IMR-90 (cell line): ENCODE measurements around the gene HYOU1. TPM values are rescaled to one million over a fixed set of nuclear protein-coding genes. Genes with fewer than 3 reads are reported as not detected.

Experiments used
- ATAC-seq: fragments of 200-7000 bp; cut with Tn5 transposase; 2 replicates; pipeline ENCODE4 v1.9.1; 2020; ENCODE audit warnings: low read depth, mild to moderate bottlenecking, moderate library complexity
- BruUV-seq: library from RNA; stranded (reverse); fragments of 400-500 nt; replicated peaks from 2 replicates; lab custom pipeline; 2021; lab: Mats Ljungman, UMichigan
- CTCF ChIA-PET: fragments of 300-600 bp; formaldehyde crosslinking; extraction: SDS; loops from one replicate; lab custom pipeline; 2021; ENCODE audit warnings: antibody characterized with exemption; lab: Yijun Ruan, JAX
- POLR2A ChIA-PET: fragments of 300-600 bp; sonication (Branson Sonifier 250); formaldehyde crosslinking; loops from one replicate; lab custom pipeline; 2022; ENCODE audit warnings: antibody characterized with exemption; ENCODE audit not compliant: unreplicated experiment; lab: Charles Lee
- DNase-seq: peaks from one replicate; pipeline ENCODE4 v3.0.0; 2013
- H2AFZ ChIP-seq: replicated peaks from 2 replicates; pipeline ENCODE3; 2013; ENCODE audit warnings: low read length, mild to moderate bottlenecking; ENCODE audit not compliant: poor library complexity
- H2AK5ac ChIP-seq: 2 replicates; pipeline ENCODE4 v1.6.1; 2013; ENCODE audit warnings: low read depth, low read length, inconsistent platforms
- H2AK9ac ChIP-seq: replicated peaks from 2 replicates; pipeline ENCODE3; 2013; ENCODE audit warnings: mild to moderate bottlenecking, low read depth, low read length, moderate library complexity; ENCODE audit not compliant: poor library complexity
- H2BK120ac ChIP-seq: 2 replicates; pipeline ENCODE4 v1.6.1; 2013; ENCODE audit warnings: low read depth, low read length, inconsistent platforms
- H2BK15ac ChIP-seq: 3 replicates; pipeline ENCODE4 v1.6.1; 2013; ENCODE audit warnings: low read depth, low read length, inconsistent platforms
- H2BK20ac ChIP-seq: 2 replicates; pipeline ENCODE4 v1.6.1; 2013; ENCODE audit warnings: low read depth, mild to moderate bottlenecking, inconsistent platforms, low read length, moderate library complexity
- H2BK5ac ChIP-seq: 2 replicates; pipeline ENCODE4 v1.6.1; 2013; ENCODE audit warnings: mild to moderate bottlenecking, low read depth, low read length, inconsistent platforms; ENCODE audit not compliant: poor library complexity, severe bottlenecking
- H3K14ac ChIP-seq: replicated peaks from 2 replicates; pipeline ENCODE4 v1.6.1; 2013; ENCODE audit warnings: low read depth, low read length, inconsistent platforms
- H3K18ac ChIP-seq: 2 replicates; pipeline ENCODE4 v1.6.1; 2013; ENCODE audit warnings: low read depth, low read length, control low read depth
- H3K23ac ChIP-seq: 2 replicates; pipeline ENCODE4 v1.6.1; 2013; ENCODE audit warnings: low read depth, low read length, inconsistent platforms
- H3K27ac ChIP-seq: 2 replicates; pipeline ENCODE4 v1.5.1; 2013; ENCODE audit warnings: mild to moderate bottlenecking, control low read depth, low read length; ENCODE audit not compliant: insufficient read depth
- H3K27me3 ChIP-seq: 2 replicates; pipeline ENCODE4 v1.6.1; 2013; ENCODE audit warnings: low read length; ENCODE audit not compliant: control insufficient read depth, insufficient read depth
- H3K36me3 ChIP-seq: 2 replicates; pipeline ENCODE4 v1.6.1; 2013; ENCODE audit warnings: low read length, mixed read lengths; ENCODE audit not compliant: control insufficient read depth, insufficient read depth
- H3K4ac ChIP-seq: 2 replicates; pipeline ENCODE4 v1.6.1; 2013; ENCODE audit warnings: low read depth, low read length, inconsistent platforms
- H3K4me1 ChIP-seq: 2 replicates; pipeline ENCODE4 v1.6.1; 2013; ENCODE audit warnings: low read length, mixed read lengths; ENCODE audit not compliant: control insufficient read depth, insufficient read depth
- H3K4me2 ChIP-seq: 2 replicates; pipeline ENCODE4 v1.6.1; 2013; ENCODE audit warnings: low read depth, mild to moderate bottlenecking, control low read depth, low read length, moderate library complexity
- H3K4me3 ChIP-seq: 2 replicates; pipeline ENCODE4 v1.5.1; 2013; ENCODE audit warnings: low read depth, mild to moderate bottlenecking, control low read depth, low read length, moderate library complexity; ENCODE audit not compliant: insufficient read depth
- H3K56ac ChIP-seq: 2 replicates; pipeline ENCODE4 v1.6.1; 2013; ENCODE audit warnings: low read length, inconsistent platforms; ENCODE audit not compliant: insufficient read depth; ENCODE audit errors: extremely low read depth
- H3K79me1 ChIP-seq, 2 experiments: 2 replicates each; pipeline ENCODE4 v1.6.1; 2013; ENCODE audit warnings: low read length in 2 of 2, inconsistent platforms in 1 of 2, low read depth in 1 of 2
- H3K9ac ChIP-seq: 2 replicates; pipeline ENCODE4 v1.6.1; 2013; ENCODE audit warnings: low read depth, low read length, control low read depth
- H3K9me1 ChIP-seq: 2 replicates; pipeline ENCODE4 v1.6.1; 2013; ENCODE audit warnings: low read length, inconsistent platforms; ENCODE audit not compliant: insufficient read depth
- H3K9me3 ChIP-seq: 2 replicates; pipeline ENCODE4 v1.6.1; 2013; ENCODE audit warnings: low read length; ENCODE audit not compliant: control insufficient read depth, insufficient read depth
- H4K20me1 ChIP-seq: 2 replicates; pipeline ENCODE4 v1.6.1; 2013; ENCODE audit warnings: low read length, inconsistent platforms; ENCODE audit not compliant: insufficient read depth
- H4K5ac ChIP-seq: 2 replicates; pipeline ENCODE4 v1.6.1; 2013; ENCODE audit warnings: mild to moderate bottlenecking, low read depth, low read length, control low read depth
- H4K8ac ChIP-seq, 2 experiments: 2 replicates each; pipeline ENCODE4 v1.6.1; 2013; ENCODE audit warnings: low read depth in 2 of 2, low read length in 2 of 2, control low read depth in 1 of 2, inconsistent platforms in 1 of 2
- H4K91ac ChIP-seq: 2 replicates; pipeline ENCODE4 v1.6.1; 2013; ENCODE audit warnings: low read depth, low read length, inconsistent platforms; ENCODE audit not compliant: insufficient read depth
- FOS ChIP-seq: fragments of 150-350 bp; IDR thresholded peaks from 2 replicates; pipeline ENCODE4 v1.6.1; 2016; ENCODE audit warnings: low read depth, low read length
- SMC3 ChIP-seq: fragments of 150-350 bp; IDR thresholded peaks from 2 replicates; pipeline ENCODE4 v1.6.1; 2016; ENCODE audit warnings: low read depth, mild to moderate bottlenecking, antibody characterized with exemption, low read length, moderate library complexity
- WGBS, 2 experiments: methylation state at CpG; one replicate each; pipeline versions ENCODE4 v1.1.5 to v1.1.7; 2013; ENCODE audit warnings: missing lambda C conversion rate in 2 of 2; ENCODE audit not compliant: insufficient read length in 1 of 2; ENCODE audit errors: extremely low coverage in 2 of 2; 5-methylcytosine and 5-hydroxymethylcytosine counted together
- dilution Hi-C: fragments of 300-500 bp; cut with HindIII; formaldehyde crosslinking; loops from one replicate; pipeline ENCODE4 v1.14.3; 2018; ENCODE audit warnings: low sequenced_read_pairs; ENCODE audit not compliant: unreplicated experiment
- in situ Hi-C: fragments of 300-500 bp; cut with MboI; formaldehyde crosslinking; loops from 3 replicates; pipeline ENCODE4 v1.14.3; 2019; ENCODE audit warnings: low sequenced_read_pairs, inconsistent platforms, mixed read lengths
- intact Hi-C: fragments of 100-400 bp; cut with micrococcal nuclease; formaldehyde crosslinking; loops from 2 replicates; pipeline ENCODE4 v1.10.0; 2022
- polyA plus RNA-seq, 3 experiments: library from polyadenylated mRNA; depleted of rRNA; stranded (reverse); fragments of >200 nt; gene quantifications; 2 replicates each; pipeline ENCODE4 v1.2.3, GENCODE V29; 2012; ENCODE audit warnings: low replicate concordance in 1 of 3
- total RNA-seq: library from RNA; depleted of rRNA; stranded (reverse); fragments of >200 nt; gene quantifications from 2 replicates; pipeline ENCODE4 v1.2.3, GENCODE V29; 2012

Gene HYOU1
- total and polyA plus RNA-seq, 2 of the 4 experiments (the other 2 are of a cell fraction): 117 to 181 TPM

GRCh38 chr11:119085437-119085847 is 28.4 kb upstream of the HYOU1 start:
- Histone ChIP-seq H4K5ac (peak overlapping the region; percentile 58), H3K9me3 (no peaks in the 10 kb centered on the region), H3K14ac (peak overlapping the region; percentile 94), H3K4me3 (peak overlapping the region; percentile 74), H3K36me3 (peaks cover 18% of the 10 kb centered on the region), H3K56ac (peak overlapping the region; percentile 59), H2AK5ac (peak overlapping the region; percentile 82), H4K91ac (peak overlapping the region; percentile 56; the same call in 1 of the 2 replicates), H2AFZ (peak overlapping the region; percentile 92), H3K4me2 (peak overlapping the region; percentile 81), H2AK9ac (peak overlapping the region; percentile 92), H3K9ac (peak overlapping the region; percentile 82), H3K4me1 (peaks cover 5% of the 10 kb centered on the region), H3K18ac (no peak overlapping the region), H4K8ac (peak overlapping the region; percentile 37 to 90), H3K27ac (peak overlapping the region; percentile 80), H3K9me1 (peaks cover 9% of the 10 kb centered on the region; the same call in 1 of the 2 replicates), H3K27me3 (no peaks in the 10 kb centered on the region), H3K79me1 (peaks cover 26 to 29% of the 10 kb centered on the region in 2 experiments; a peak in 3 of 4 replicates), H3K4ac (peak overlapping the region; percentile 94), H2BK15ac (no peak overlapping the region; the same call in 2 of the 3 replicates), H2BK20ac (no peak overlapping the region), H2BK5ac (peak overlapping the region; percentile 66), H4K20me1 (no peaks in the 10 kb centered on the region), H3K23ac (peak overlapping the region; percentile 91), H2BK120ac (peak overlapping the region; percentile 54; the same call in 1 of the 2 replicates)
- intact Hi-C loops: loop anchor here (1.0 kb wide), 1 partner anchor 9 kb away; no protein-coding TSS in a partner anchor
- POLR2A ChIA-PET: interaction anchor here (0.6 to 1.6 kb wide), 8 partner anchors 8 to 604 kb away, joined by 3 to 11 read pairs (median 5); partner anchors contain the start of gene VPS11
- WGBS, 2 experiments: 0% methylated on average over 5 of the region's 13 CpGs; no CpG with 5 or more reads in 1 of the 2 experiments
- dilution Hi-C loops: no loop called here
- DNase-seq: no peak
- ATAC-seq: peak; percentile 25
- TF ChIP-seq FOS: no peak
- no peak for TF ChIP-seq SMC3
- in situ Hi-C loops: no loop called here
- TSS peak; percentile 37 for BruUV-seq
- CTCF ChIA-PET: interaction anchor here (0.7 kb wide), 2 partner anchors 17 to 120 kb away, joined by 3 to 6 read pairs; no protein-coding TSS in a partner anchor
